ENCODE measurements around the gene STAC2.

The STAC2 gene

DNA sequence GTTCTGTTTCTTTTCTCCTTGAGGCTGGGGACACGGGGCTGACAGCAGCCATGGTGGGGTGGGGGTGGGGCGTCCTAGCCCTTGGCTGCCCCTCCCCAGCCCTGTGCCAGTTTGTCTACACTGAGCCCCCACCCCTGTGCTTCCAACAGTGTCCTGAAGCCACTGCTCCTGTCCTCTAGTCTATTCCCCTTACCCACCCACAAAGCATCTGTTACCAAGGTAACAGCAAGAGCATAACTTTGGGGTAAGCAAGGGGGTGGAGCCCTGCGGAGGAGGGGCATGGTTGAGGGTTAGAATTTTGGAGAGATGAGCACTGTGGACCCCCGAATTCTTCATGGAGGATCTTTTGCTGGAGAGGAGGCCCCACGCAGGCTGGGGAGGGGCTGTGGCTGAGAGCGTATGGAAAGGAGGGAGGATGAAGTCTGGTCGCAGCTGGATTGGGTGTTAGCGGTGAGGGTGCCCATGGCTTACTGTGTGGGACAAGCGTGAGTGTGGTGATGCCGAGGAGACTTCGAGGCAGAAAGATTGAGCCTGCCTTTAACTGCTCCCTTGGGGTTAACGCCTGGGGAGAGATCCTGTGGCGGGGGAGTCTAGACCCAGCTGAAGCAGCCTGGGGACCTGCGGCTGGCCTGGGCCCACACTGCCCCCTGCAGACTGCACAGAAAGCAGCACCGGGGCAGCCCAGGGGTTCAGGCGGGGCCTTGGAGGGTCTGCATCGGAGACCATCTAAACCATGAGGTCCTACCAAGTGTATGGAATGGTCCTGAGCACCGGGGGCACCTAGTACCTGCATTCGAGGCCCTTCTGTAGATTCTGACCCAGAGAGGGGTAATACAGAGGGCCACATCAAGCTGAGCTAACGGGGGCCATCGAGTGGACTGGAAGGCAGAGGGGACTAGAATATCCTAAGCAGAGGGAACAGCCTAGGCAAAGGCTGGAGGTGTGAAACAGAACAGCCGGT lies 6.1 kb upstream of the STAC2 start:
- FAIRE-seq: no peak

- no peak for FAIRE-seq
Observed at GRCh38 chr17:39231091-39231561, 5.4 kb upstream of the STAC2 start.

GRCh38 chr17:39230361-39230760 lies 4.6 kb upstream of the STAC2 start:
- FAIRE-seq: no peak

GRCh38 chr17:39229274-39229913 lies 3.6 kb upstream of the STAC2 start:
- no peak for FAIRE-seq

DNA sequence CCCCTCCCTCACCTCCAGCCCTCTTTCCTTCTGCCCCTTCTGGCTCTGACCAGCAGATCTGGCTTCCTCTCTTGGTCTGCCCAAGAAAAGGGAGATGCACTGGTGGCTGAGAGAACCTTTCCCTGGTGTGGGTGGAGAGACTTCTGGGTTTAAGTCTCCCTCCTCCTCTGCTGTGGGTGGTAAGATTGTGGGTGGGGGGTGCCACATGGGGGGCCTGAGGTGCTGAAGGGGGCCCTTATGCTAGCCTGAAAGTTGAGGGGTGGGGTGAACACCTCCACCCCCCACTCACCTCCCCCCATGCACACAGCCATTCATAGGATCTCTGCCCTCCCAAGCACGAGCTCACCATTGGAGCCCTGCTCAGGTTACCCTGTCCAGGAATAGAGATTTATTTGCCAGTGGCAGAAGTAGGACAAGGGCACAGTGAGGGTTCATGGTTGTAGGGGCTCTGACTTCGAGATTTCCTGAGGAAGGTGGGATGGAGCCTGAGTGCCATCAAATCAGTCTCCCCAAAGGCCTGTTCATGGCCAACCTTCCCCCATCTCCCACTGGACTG lies 1.7 kb upstream of the STAC2 start:
- no peak for FAIRE-seq

GRCh38 chr17:39225959-39226683 lies 376 bp upstream of the STAC2 start:
- no peak for FAIRE-seq

- FAIRE-seq: no peak
Observed at GRCh38 chr17:39224778-39225307, 902 bp downstream of the STAC2 start.

- no peak for FAIRE-seq
Observed at GRCh38 chr17:39223907-39224777, 1.6 kb downstream of the STAC2 start.

GRCh38 chr17:39222866-39223834 lies 2.6 kb downstream of the STAC2 start:
- FAIRE-seq: no peak

DNA sequence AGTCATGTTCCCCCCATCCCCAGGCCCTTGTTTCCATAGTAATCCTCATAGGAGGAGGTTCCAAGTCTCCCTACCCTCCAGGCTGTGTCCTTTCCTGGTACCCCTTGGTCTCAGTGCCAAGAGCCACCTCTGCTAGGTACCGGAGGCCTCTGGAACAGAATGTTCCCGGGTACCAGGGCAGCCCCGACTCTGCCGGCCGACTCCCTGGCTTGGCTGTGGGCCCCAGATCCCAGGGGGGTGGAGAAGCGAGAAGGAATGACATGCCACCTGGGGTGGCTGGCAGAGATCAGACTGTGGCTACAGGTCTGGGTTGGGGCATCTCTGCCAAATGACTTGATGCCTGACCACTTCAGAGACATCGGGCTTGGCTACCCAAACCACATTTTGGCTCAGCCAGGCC lies 3.6 kb downstream of the STAC2 start:
- no peak for FAIRE-seq

DNA sequence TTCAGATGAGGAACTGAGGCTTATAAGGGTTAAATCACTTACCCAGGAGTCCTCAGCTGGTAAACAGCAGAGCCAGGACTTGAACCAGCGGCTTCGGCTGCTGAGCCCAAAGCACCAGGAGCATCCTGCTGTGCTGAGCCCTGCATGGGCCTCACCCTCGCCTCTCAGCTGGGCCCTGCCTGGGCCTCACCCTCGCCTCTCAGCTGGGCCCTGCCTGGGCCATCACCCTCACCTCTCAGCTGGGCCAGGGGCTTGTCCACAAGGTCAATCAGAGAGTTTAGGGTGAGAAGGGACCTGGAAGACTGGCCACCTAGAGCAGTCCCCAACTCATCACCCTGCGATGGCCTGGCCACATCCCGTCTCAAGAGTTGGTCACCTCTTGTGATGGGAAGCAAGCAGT lies 4.2 kb downstream of the STAC2 start:
- no peak for FAIRE-seq

GRCh38 chr17:39219647-39220154 lies 6.0 kb downstream of the STAC2 start:
- FAIRE-seq: no peak

GRCh38 chr17:39218906-39219305 lies 6.8 kb downstream of the STAC2 start:
- no peak for FAIRE-seq

DNA sequence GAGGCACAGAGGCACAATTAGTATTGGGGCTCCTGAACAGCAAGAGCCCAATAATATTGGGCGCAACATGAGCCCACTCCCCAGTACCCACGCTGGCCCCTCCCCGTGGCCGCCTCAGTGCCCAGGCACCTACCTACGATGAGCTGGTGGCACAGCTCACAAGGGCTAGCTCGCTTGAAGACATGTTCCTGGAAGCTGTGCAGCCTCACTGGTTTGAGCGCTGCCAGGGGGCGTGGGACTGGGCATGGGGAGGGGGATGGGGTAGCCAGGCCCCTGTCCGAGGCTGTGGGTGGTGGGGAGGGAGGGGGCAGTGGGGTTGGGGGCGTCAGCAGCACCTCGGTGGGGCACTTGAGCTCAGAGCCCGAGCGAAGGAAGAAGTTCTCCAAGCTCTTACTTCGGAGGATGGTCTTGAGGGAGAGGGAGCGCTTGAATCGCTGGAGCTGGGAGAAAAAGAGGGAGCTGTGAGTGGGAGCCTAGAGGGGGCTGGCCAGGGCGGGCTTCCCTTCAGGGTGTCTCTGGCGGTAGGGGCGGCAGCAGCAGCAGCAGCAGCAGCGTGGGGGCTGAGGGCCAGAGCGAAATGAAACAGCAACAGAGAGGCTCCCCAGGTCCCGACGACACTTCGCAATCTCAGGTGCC lies 7.9 kb downstream of the STAC2 start:
- FAIRE-seq: no peak

- FAIRE-seq: no peak
Observed at GRCh38 chr17:39213852-39214251, 11.9 kb downstream of the STAC2 start.

DNA sequence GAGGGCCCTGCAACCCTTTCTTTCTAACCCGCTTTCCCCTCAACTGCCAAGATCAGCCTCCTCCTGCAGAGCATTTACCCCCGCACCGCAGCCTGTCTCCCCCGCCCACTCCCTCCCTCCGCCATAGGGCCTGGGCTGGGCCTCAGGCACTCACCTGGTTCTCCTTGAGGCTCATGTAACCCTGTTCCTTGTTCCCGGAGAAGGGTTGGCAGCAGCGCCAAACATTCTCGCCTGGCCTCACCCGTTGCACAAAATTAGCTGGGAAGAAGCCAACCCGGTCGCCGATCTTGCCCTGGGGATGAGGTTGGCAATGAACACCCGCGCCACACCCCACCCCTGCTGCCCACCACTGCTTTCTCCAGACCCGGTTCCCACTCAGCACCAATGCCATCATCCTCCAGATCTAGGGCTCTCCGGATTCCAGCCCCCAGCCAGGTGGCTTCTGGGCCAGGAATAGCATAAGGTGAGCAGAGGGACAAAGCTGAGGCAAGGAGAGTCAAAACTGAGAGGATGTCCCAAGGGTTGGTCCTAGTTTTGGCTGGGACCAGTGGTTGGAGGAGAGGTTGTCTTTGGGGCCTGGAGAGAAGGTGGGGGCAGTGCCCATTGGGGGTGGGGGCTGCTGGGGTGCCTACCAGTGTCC lies 12.8 kb downstream of the STAC2 start:
- FAIRE-seq: no peak

DNA sequence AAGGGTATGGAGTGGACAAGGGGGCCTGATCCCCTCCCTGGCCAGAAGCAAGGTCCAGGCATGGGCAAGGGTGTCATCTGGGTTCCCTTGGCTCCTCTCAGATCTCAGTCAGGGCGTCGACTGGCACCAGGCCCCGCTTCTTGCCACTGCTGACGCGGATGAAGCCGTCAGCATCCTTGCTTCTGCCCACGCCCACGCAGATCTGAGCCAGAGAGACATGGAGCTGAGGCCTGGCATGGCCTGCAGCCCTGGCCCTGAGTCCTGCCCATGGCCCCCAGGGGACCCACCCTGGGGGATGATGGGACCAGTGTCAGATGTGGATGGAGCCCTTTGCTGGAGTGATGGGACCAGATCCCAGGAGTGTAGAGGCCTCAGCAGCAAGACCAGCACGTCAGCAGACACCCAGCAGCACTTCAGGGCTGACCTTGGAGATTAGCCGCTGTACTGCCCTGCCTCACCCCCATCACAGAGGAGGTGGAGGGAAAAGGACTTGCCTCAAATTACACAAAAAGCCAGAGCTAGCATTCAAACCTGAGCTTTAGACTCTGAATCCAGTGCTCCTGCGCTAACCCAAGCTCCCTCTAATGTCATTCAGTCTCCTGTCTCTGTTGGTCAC lies 13.4 kb downstream of the STAC2 start:
- no peak for FAIRE-seq

DNA sequence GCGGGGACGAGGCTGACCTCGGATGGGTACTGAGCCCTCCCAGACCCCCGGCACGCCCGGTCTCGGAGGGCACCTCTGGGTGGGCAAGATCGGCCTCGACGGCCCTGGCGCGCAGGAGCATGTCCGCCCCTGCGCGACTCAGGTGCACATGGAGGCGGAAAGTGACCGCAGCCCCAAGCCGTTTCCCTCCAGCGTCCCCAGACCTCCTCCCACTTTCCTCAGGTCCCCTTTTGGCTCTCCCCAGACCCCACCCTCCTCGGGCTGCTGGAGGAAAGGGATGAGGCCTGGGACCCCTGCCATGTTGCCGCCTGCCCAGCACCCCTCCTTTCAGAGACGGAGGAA lies 15.7 kb downstream of the STAC2 start:
- FAIRE-seq: no peak

Measured in A204.1 (cell line).